Lower leg skin (tissue), 3 donors: ENCODE measurements around the gene WIPF3.

Experiments
- POLR2A ChIP-seq, 2 donors: fragments of 450-650 bp; IDR thresholded peaks; one replicate each; pipeline ENCODE4 v1.6.1; 2016 to 2017; ENCODE audit warnings: antibody characterized with exemption in 2 of 2, mild to moderate bottlenecking in 1 of 2, moderate library complexity in 1 of 2
- TF ChIP-seq, protein P1 (sequence below), 3 donors: fragments of 450-650 bp; IDR thresholded peaks; one replicate each; pipeline ENCODE4 v1.5.1; 2016; ENCODE audit warnings: antibody characterized with exemption in 3 of 3, mild to moderate bottlenecking in 3 of 3, moderate library complexity in 2 of 3

DNA sequence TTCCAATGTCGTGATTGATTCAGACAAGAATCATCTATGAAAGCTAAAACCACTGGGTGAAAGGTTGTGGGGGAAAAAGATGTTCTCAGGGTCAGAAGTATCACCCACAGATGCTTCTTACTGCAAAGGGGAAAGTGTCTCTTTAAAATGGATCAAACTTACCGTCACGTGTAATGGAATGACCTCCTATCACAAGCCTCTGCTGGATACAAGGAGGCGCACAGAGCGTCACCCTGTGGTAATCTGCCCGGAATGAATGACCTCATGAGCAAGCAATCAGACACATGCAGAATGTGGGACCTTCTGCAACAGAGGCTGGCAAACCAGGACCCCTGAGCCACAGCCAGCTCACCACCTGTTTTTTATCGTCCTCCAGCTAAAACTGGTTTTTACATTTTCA, 33.0 kb downstream of the WIPF3 start:
- TF ChIP-seq, protein P1, sequence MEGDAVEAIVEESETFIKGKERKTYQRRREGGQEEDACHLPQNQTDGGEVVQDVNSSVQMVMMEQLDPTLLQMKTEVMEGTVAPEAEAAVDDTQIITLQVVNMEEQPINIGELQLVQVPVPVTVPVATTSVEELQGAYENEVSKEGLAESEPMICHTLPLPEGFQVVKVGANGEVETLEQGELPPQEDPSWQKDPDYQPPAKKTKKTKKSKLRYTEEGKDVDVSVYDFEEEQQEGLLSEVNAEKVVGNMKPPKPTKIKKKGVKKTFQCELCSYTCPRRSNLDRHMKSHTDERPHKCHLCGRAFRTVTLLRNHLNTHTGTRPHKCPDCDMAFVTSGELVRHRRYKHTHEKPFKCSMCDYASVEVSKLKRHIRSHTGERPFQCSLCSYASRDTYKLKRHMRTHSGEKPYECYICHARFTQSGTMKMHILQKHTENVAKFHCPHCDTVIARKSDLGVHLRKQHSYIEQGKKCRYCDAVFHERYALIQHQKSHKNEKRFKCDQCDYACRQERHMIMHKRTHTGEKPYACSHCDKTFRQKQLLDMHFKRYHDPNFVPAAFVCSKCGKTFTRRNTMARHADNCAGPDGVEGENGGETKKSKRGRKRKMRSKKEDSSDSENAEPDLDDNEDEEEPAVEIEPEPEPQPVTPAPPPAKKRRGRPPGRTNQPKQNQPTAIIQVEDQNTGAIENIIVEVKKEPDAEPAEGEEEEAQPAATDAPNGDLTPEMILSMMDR (IDR thresholded peaks at IDR 0.05), result no peak
- no peak for TF ChIP-seq POLR2A (IDR thresholded peaks at IDR 0.05)
